Chondrocyte (in vitro differentiated cells): Measurements from ENCODE around the gene SMIM35. TPM values are rescaled to one million over a fixed set of nuclear protein-coding genes. Genes with fewer than 3 reads are reported as not detected.

Experiments
- DNase-seq: peaks from one replicate; pipeline ENCODE4 v3.0.0; 2021; ENCODE audit warnings: mixed read lengths, low spot score
- H3K27ac Mint-ChIP-seq: one replicate; pipeline ENCODE4 v1.8.0; 2021; ENCODE audit warnings: mild to moderate bottlenecking, moderate library complexity, mixed read lengths; ENCODE audit not compliant: unreplicated experiment
- H3K27me3 Mint-ChIP-seq: 2 replicates; pipeline ENCODE4 v1.8.0; 2021; ENCODE audit warnings: low read depth, mixed read lengths
- H3K36me3 Mint-ChIP-seq: 2 replicates; pipeline ENCODE4 v1.8.0; 2021; ENCODE audit warnings: low read depth, mixed read lengths
- H3K4me1 Mint-ChIP-seq: 2 replicates; pipeline ENCODE4 v1.8.0; 2021; ENCODE audit warnings: low read depth, mild to moderate bottlenecking, mixed read lengths
- H3K4me3 Mint-ChIP-seq: one replicate; pipeline ENCODE4 v1.8.0; 2021; ENCODE audit warnings: mild to moderate bottlenecking, moderate library complexity, mixed read lengths; ENCODE audit not compliant: unreplicated experiment
- H3K9me3 Mint-ChIP-seq: 2 replicates; pipeline ENCODE4 v1.8.0; 2021; ENCODE audit warnings: low read depth, mixed read lengths
- total RNA-seq: library from RNA; stranded (reverse); gene quantifications from 3 replicates; pipeline ENCODE4 v1.2.1, GENCODE V29; 2021
- TF ChIP-seq, protein P1 (sequence below): fragments of 200-600 bp; sonication (generic); IDR thresholded peaks from 2 replicates; pipeline ENCODE4 v1.5.0; 2021; ENCODE audit warnings: antibody characterized with exemption, mild to moderate bottlenecking, moderate library complexity

The SMIM35 gene
- total RNA-seq, 1 donor from 2014 or later = not detected

DNA sequence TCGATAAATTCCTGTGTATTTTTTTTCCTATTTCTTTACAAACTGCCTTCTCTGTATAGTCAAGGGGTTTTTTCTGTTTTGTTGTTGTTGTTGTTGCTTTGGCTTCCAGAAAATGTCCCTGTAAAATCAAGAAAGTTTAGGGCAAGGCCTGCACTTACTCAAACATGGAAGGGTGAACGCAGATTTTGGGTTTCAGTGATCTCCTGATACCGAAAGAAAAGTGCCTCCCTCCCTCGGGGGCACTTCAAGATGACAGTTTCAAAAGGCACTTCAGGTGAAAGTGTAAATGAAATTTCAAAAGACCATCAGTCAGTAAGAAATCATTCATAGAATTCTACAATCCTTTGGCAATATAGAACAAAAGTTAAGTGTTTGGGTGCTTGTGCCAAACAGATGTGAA is 53.3 kb downstream of the SMIM35 start:
- H3K9me3 Mint-ChIP-seq = no peaks in the 10 kb centered on the region
- no peak for DNase-seq
- no peak overlapping the region for H3K4me3 Mint-ChIP-seq
- no peaks in the 10 kb centered on the region for H3K36me3 Mint-ChIP-seq
- no peaks in the 10 kb centered on the region for H3K4me1 Mint-ChIP-seq
- TF ChIP-seq, protein P1, sequence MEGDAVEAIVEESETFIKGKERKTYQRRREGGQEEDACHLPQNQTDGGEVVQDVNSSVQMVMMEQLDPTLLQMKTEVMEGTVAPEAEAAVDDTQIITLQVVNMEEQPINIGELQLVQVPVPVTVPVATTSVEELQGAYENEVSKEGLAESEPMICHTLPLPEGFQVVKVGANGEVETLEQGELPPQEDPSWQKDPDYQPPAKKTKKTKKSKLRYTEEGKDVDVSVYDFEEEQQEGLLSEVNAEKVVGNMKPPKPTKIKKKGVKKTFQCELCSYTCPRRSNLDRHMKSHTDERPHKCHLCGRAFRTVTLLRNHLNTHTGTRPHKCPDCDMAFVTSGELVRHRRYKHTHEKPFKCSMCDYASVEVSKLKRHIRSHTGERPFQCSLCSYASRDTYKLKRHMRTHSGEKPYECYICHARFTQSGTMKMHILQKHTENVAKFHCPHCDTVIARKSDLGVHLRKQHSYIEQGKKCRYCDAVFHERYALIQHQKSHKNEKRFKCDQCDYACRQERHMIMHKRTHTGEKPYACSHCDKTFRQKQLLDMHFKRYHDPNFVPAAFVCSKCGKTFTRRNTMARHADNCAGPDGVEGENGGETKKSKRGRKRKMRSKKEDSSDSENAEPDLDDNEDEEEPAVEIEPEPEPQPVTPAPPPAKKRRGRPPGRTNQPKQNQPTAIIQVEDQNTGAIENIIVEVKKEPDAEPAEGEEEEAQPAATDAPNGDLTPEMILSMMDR = no peak
- H3K27ac Mint-ChIP-seq = no peak overlapping the region
- H3K27me3 Mint-ChIP-seq = peaks cover 44% of the 10 kb centered on the region

DNA sequence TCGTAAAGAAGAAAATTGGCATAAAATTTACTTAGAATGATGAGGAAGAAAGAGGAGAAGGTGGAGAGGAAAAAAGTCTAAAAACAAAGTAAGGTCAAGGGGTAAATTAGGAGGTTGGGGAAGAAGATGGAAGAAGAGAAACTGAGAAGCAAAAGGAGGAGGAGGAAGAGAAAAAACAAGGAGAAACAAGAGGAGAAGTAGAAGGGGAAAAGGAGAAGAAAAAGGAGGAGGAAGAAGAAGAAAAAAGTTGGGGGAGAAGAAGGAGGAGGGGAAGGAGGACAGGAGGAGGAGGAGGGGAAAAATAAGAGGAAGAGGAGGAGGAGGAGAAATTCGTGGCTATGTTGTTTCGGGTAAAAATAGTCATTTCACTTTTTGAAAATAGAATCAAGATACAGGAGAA is 58.1 kb downstream of the SMIM35 start:
- H3K27ac Mint-ChIP-seq = no peak overlapping the region
- H3K27me3 Mint-ChIP-seq = peaks cover 40% of the 10 kb centered on the region
- H3K9me3 Mint-ChIP-seq = peaks cover 8% of the 10 kb centered on the region
- TF ChIP-seq, protein P1 = no peak
- H3K36me3 Mint-ChIP-seq = no peaks in the 10 kb centered on the region
- H3K4me3 Mint-ChIP-seq = no peak overlapping the region
- no peak for DNase-seq
- no peaks in the 10 kb centered on the region for H3K4me1 Mint-ChIP-seq

DNA sequence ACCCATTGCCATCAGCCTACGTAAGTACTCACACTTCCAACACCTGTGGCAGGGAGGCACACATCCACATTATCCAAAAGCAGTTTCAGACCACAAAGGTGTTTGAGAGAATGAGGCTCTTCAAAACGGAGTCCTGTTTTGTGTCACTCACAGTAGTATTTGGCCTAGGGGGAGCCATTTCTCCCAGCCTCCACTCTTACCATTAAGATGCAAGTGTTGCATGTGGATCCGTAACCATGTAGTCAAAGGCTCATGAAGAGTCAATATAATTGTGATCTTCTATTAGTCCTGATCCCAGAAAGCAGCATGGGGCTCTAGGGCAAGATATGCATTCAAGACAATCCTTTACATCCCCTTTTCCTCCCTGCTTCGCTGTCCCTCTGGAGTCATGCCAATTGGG is 59.1 kb downstream of the SMIM35 start:
- peaks cover 34% of the 10 kb centered on the region for H3K27me3 Mint-ChIP-seq
- no peaks in the 10 kb centered on the region for H3K36me3 Mint-ChIP-seq
- H3K4me1 Mint-ChIP-seq = no peaks in the 10 kb centered on the region
- no peak for DNase-seq
- H3K4me3 Mint-ChIP-seq = no peak overlapping the region
- H3K9me3 Mint-ChIP-seq = peaks cover 8% of the 10 kb centered on the region
- H3K27ac Mint-ChIP-seq = no peak overlapping the region
- TF ChIP-seq, protein P1 = no peak

DNA sequence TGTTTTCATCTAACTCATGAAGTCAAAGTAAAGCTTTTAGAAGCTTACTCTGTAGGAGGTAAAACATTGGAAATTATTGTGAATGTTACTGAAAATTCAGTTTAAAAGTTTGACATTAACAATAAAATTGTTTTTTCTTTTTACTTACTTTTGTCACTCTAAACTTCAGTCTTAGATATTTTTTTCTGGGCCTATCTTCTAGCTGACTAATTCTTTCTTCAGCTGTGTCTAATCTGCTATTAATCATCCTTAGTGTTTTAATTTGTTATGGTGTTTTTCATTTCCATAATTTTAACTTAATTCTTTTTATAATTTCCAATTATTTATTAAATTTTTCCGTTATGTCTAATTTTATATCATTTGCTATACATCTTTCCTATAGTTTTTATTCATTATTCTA is 65.6 kb downstream of the SMIM35 start:
- Mint-ChIP-seq H3K9me3 (peaks cover 26% of the 10 kb centered on the region), H3K4me3 (no peak overlapping the region), H3K36me3 (peaks cover 1% of the 10 kb centered on the region), H3K27ac (no peak overlapping the region), H3K27me3 (peaks cover 23% of the 10 kb centered on the region), H3K4me1 (no peaks in the 10 kb centered on the region)
- no peak for DNase-seq
- TF ChIP-seq, protein P1 = no peak

DNA sequence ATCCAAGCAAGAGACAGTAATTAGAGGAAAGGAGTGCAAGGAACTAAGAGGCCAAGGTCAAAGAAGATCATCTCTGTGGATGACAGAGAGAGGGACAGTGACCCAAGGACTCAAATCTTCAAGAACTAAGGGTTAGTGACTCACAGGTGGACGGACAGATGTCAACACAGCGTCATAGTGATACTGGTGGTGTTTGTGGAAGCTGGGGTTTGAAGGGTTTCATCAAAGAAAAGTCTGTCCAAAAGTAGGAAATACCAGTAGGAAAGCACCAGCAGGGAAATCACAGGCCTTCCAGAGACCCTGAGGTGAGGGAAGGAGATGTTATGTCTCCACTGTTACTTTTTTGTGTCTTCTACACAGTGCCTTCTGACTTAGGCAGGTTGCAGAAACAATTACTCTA is 68.4 kb downstream of the SMIM35 start:
- Mint-ChIP-seq H3K9me3 (peaks cover 18% of the 10 kb centered on the region), H3K4me3 (no peak overlapping the region), H3K27ac (no peak overlapping the region), H3K36me3 (peaks cover 1% of the 10 kb centered on the region), H3K4me1 (no peaks in the 10 kb centered on the region), H3K27me3 (peaks cover 26% of the 10 kb centered on the region)
- DNase-seq = no peak
- TF ChIP-seq, protein P1 = no peak
